ENCODE results near the gene SRSF1.

DNA sequence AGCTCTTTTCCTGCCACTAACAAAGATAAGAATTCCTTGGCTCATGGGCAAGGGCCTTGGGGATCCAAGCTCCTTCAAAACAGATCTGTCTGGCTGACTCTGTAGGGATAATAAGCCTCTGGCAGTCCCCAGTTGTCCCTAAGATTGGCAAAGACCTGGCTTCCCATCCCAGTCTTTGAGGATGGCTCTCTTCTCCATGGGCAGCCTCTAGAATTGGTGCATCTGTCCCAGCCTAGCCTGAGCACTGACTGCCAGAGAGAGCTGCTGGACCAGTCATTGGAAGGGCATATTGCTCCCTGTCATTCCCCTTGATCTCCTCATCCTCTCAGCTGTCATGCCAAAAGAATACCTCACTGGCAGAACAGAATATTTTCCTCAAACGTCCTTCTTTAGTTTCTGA, 38.6 kb downstream of the SRSF1 start:
- TF ChIP-seq POLR2A (IDR thresholded peaks at IDR 0.05): no peak
- TF ChIP-seq, protein P1, sequence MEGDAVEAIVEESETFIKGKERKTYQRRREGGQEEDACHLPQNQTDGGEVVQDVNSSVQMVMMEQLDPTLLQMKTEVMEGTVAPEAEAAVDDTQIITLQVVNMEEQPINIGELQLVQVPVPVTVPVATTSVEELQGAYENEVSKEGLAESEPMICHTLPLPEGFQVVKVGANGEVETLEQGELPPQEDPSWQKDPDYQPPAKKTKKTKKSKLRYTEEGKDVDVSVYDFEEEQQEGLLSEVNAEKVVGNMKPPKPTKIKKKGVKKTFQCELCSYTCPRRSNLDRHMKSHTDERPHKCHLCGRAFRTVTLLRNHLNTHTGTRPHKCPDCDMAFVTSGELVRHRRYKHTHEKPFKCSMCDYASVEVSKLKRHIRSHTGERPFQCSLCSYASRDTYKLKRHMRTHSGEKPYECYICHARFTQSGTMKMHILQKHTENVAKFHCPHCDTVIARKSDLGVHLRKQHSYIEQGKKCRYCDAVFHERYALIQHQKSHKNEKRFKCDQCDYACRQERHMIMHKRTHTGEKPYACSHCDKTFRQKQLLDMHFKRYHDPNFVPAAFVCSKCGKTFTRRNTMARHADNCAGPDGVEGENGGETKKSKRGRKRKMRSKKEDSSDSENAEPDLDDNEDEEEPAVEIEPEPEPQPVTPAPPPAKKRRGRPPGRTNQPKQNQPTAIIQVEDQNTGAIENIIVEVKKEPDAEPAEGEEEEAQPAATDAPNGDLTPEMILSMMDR (IDR thresholded peaks at IDR 0.05): no peak

Measured in sigmoid colon (tissue), 3 donors.